H9 (cell line): Measurements from ENCODE around the gene CBX5. TPM values are rescaled to one million over a fixed set of nuclear protein-coding genes. Genes with fewer than 3 reads are reported as not detected.

Source experiments
- DNase-seq: peaks from one replicate; pipeline ENCODE4 v3.0.0-alpha.2; 2017
- H2AFZ ChIP-seq: one replicate; pipeline ENCODE4 v1.6.1; 2013; ENCODE audit warnings: mild to moderate bottlenecking, low read length, control low read depth, moderate library complexity
- H2AK5ac ChIP-seq: 2 replicates; pipeline ENCODE4 v1.6.1; 2013; ENCODE audit warnings: low read length, control low read depth, mixed read lengths; ENCODE audit not compliant: insufficient read length
- H2BK120ac ChIP-seq: one replicate; pipeline ENCODE4 v1.6.1; 2013; ENCODE audit warnings: low read depth, mild to moderate bottlenecking, low read length, control low read depth, inconsistent platforms; ENCODE audit not compliant: poor library complexity, severe bottlenecking
- H2BK12ac ChIP-seq: 2 replicates; pipeline ENCODE4 v1.6.1; 2013; ENCODE audit warnings: low read length, control low read depth, mixed read lengths, low read depth; ENCODE audit not compliant: insufficient read length
- H2BK15ac ChIP-seq: 2 replicates; pipeline ENCODE4 v1.6.1; 2013; ENCODE audit warnings: low read depth, low read length, control low read depth
- H2BK20ac ChIP-seq: one replicate; pipeline ENCODE4 v1.6.1; 2013; ENCODE audit warnings: low read depth, mild to moderate bottlenecking, low read length, control low read depth, inconsistent platforms; ENCODE audit not compliant: poor library complexity, severe bottlenecking
- H2BK5ac ChIP-seq: 2 replicates; pipeline ENCODE4 v1.6.1; 2013; ENCODE audit warnings: low read length, control low read depth, mixed read lengths; ENCODE audit not compliant: insufficient read length
- H3K14ac ChIP-seq: 2 replicates; pipeline ENCODE4 v1.6.1; 2013; ENCODE audit warnings: low read length, control low read depth; ENCODE audit not compliant: insufficient read depth
- H3K18ac ChIP-seq: 2 replicates; pipeline ENCODE4 v1.6.1; 2013; ENCODE audit warnings: low read depth, mild to moderate bottlenecking, mixed read lengths, low read length, control low read depth; ENCODE audit not compliant: insufficient read length
- H3K23ac ChIP-seq: 2 replicates; pipeline ENCODE4 v1.6.1; 2013; ENCODE audit warnings: low read length, control low read depth, mixed read lengths, low read depth; ENCODE audit not compliant: insufficient read length
- H3K23me2 ChIP-seq: 2 replicates; pipeline ENCODE4 v1.6.1; 2013; ENCODE audit warnings: low read depth, mild to moderate bottlenecking, mixed read lengths, low read length, control low read depth; ENCODE audit not compliant: insufficient read length, poor library complexity, severe bottlenecking
- H3K27ac ChIP-seq: 2 replicates; pipeline ENCODE4 v1.5.1; 2013; ENCODE audit warnings: low read length, control low read depth, mixed read lengths, low read depth; ENCODE audit not compliant: insufficient read length
- H3K27me3 ChIP-seq: 2 replicates; pipeline ENCODE4 v1.6.1; 2013; ENCODE audit warnings: low read length, control low read depth, inconsistent platforms; ENCODE audit not compliant: insufficient read depth
- H3K4ac ChIP-seq: 2 replicates; pipeline ENCODE4 v1.6.1; 2013; ENCODE audit warnings: low read depth, mild to moderate bottlenecking, control low read depth, inconsistent platforms, low read length, moderate library complexity
- H3K4me1 ChIP-seq: 2 replicates; pipeline ENCODE4 v1.6.1; 2013; ENCODE audit warnings: low read length, control low read depth, inconsistent platforms; ENCODE audit not compliant: insufficient read depth
- H3K4me2 ChIP-seq: 2 replicates; pipeline ENCODE4 v1.6.1; 2013; ENCODE audit warnings: low read length, control low read depth, mixed read lengths; ENCODE audit not compliant: insufficient read length, insufficient read depth
- H3K56ac ChIP-seq: 2 replicates; pipeline ENCODE4 v1.6.1; 2013; ENCODE audit warnings: low read depth, mild to moderate bottlenecking, mixed read lengths, low read length, control low read depth; ENCODE audit not compliant: insufficient read length
- H3K79me1 ChIP-seq: 2 replicates; pipeline ENCODE4 v1.6.1; 2013; ENCODE audit warnings: low read depth, mild to moderate bottlenecking, moderate library complexity, low read length, control low read depth, inconsistent platforms; ENCODE audit not compliant: insufficient read depth, poor library complexity, severe bottlenecking
- H3K79me2 ChIP-seq: 2 replicates; pipeline ENCODE4 v1.6.1; 2013; ENCODE audit warnings: low read length, control low read depth, inconsistent platforms; ENCODE audit not compliant: insufficient read depth
- H3K9ac ChIP-seq: 2 replicates; pipeline ENCODE4 v1.6.1; 2013; ENCODE audit warnings: low read length, control low read depth, mixed read lengths; ENCODE audit not compliant: insufficient read length; ENCODE audit errors: extremely low read depth
- H3K9me3 ChIP-seq: one replicate; pipeline ENCODE4 v1.6.1; 2013; ENCODE audit warnings: low read depth, low read length, inconsistent platforms; ENCODE audit not compliant: control insufficient read depth
- H3T11ph ChIP-seq: one replicate; pipeline ENCODE4 v1.6.1; 2013; ENCODE audit warnings: mild to moderate bottlenecking, low read length, control low read depth, inconsistent platforms
- H4K20me1 ChIP-seq: one replicate; pipeline ENCODE4 v1.6.1; 2013; ENCODE audit not compliant: control insufficient read depth, insufficient read length, insufficient read depth
- H4K5ac ChIP-seq: 2 replicates; pipeline ENCODE4 v1.6.1; 2013; ENCODE audit warnings: low read depth, mild to moderate bottlenecking, mixed read lengths, low read length, control low read depth; ENCODE audit not compliant: insufficient read length
- H4K8ac ChIP-seq: replicated peaks from 2 replicates; pipeline ENCODE4 v1.6.1; 2013; ENCODE audit warnings: low read length, control low read depth, mixed read lengths, low read depth; ENCODE audit not compliant: insufficient read length
- H4K91ac ChIP-seq: 2 replicates; pipeline ENCODE4 v1.6.1; 2013; ENCODE audit warnings: low read depth, mild to moderate bottlenecking, moderate library complexity, mixed read lengths, low read length, control low read depth; ENCODE audit not compliant: insufficient read length
- H3K27ac Mint-ChIP-seq, 3 experiments: 2 replicates in 2 of 3; 3 replicates in 1 of 3; pipeline ENCODE4 v1.8.0; 2020 to 2021; ENCODE audit warnings: mixed read lengths in 3 of 3, mild to moderate bottlenecking in 1 of 3, moderate library complexity in 1 of 3
- H3K27me3 Mint-ChIP-seq: 2 replicates; pipeline ENCODE4 v1.8.0; 2021; ENCODE audit warnings: low read depth, mild to moderate bottlenecking, moderate library complexity, mixed read lengths
- H3K36me3 Mint-ChIP-seq, 3 experiments: 2 replicates in 2 of 3; 3 replicates in 1 of 3; pipeline ENCODE4 v1.8.0; 2020 to 2021; ENCODE audit warnings: low read depth in 3 of 3, mixed read lengths in 3 of 3; ENCODE audit not compliant: insufficient read depth in 1 of 3
- H3K4me1 Mint-ChIP-seq, 2 experiments: 2 replicates each; pipeline ENCODE4 v1.8.0; 2020; ENCODE audit warnings: mixed read lengths in 2 of 2
- H3K4me3 Mint-ChIP-seq, 2 experiments: 2 replicates in 1 of 2; 3 replicates in 1 of 2; pipeline ENCODE4 v1.8.0; 2020 to 2021; ENCODE audit warnings: mild to moderate bottlenecking in 2 of 2, mixed read lengths in 2 of 2, moderate library complexity in 1 of 2
- H3K9me3 Mint-ChIP-seq, 2 experiments: 2 replicates in 1 of 2; 3 replicates in 1 of 2; pipeline ENCODE4 v1.8.0; 2020; ENCODE audit warnings: mild to moderate bottlenecking in 2 of 2, mixed read lengths in 2 of 2, moderate library complexity in 1 of 2
- CTCF ChIP-seq: fragments of 200-600 bp; sonication (generic); conservative IDR thresholded peaks from 3 replicates; pipeline ENCODE4 v1.8.0; 2021; ENCODE audit warnings: antibody characterized with exemption, mild to moderate bottlenecking
- WGBS: extraction: QIAGEN DNeasy Blood & Tissue Kit; methylation state at CpG from one replicate; pipeline ENCODE4 v1.1.7; 2013; ENCODE audit warnings: missing lambda C conversion rate, low lambda C conversion rate, mixed read lengths; ENCODE audit not compliant: insufficient read length; ENCODE audit errors: extremely low coverage; 5-methylcytosine and 5-hydroxymethylcytosine counted together
- long read RNA-seq: library from polyadenylated mRNA; unstranded; transcript quantifications from one replicate; pipeline ENCODE4 v2.0.0, GENCODE V29; 2020
- total RNA-seq: library from RNA; stranded (reverse); gene quantifications from 2 replicates; pipeline ENCODE4 v1.2.1, GENCODE V29; 2021

Gene CBX5
- total RNA-seq = 204 and 206 TPM in 2 replicates
- long read RNA-seq, full-length matches to known transcripts = 145 of 194 reads
- long read RNA-seq, partial matches to known transcripts = 5 of 194 reads
- long read RNA-seq, other reads (novel, unspliced or antisense) = 44 of 194 reads

- DNase-seq = peak; percentile 100
- Histone ChIP-seq H3K27me3 (no peaks in the 10 kb centered on the region), H3K79me2 (peaks cover 19% of the 10 kb centered on the region; the same call in 1 of the 2 replicates), H3K23me2 (peaks cover 7% of the 10 kb centered on the region), H4K5ac (peak within 1 kb of the TSS; percentile 87), H2BK120ac (peak within 1 kb of the TSS; percentile 95), H2AFZ (no peak within 1 kb of the TSS), H3K9ac (peak within 1 kb of the TSS; percentile 99), H3K4me1 (no peaks in the 10 kb centered on the region), H3K18ac (peak within 1 kb of the TSS; percentile 99), H4K20me1 (no peaks in the 10 kb centered on the region), H3K56ac (peak within 1 kb of the TSS; percentile 96), H3K4me2 (peak within 1 kb of the TSS; percentile 74), H3K4ac (peak within 1 kb of the TSS; percentile 64; the same call in 1 of the 2 replicates), H2AK5ac (peak within 1 kb of the TSS; percentile 2), H2BK5ac (peak within 1 kb of the TSS; percentile 95), H4K91ac (peak within 1 kb of the TSS; percentile 5), H3K79me1 (no peaks in the 10 kb centered on the region), H2BK12ac (no peak within 1 kb of the TSS), H2BK15ac (no peak within 1 kb of the TSS), H4K8ac (peak within 1 kb of the TSS; percentile 99), H3T11ph (peak within 1 kb of the TSS; percentile 87), H3K14ac (peak within 1 kb of the TSS; percentile 97), H3K27ac (peak within 1 kb of the TSS; percentile 92), H2BK20ac (no peak within 1 kb of the TSS), H3K23ac (peak within 1 kb of the TSS; percentile 10), H3K9me3 (no peaks in the 10 kb centered on the region)
- H3K27me3 Mint-ChIP-seq = peaks cover 3% of the 10 kb centered on the region; the same call in 1 of the 2 replicates
- H3K27ac Mint-ChIP-seq = no peak within 1 kb of the TSS
- H3K9me3 Mint-ChIP-seq = no peaks in the 10 kb centered on the region
- H3K4me3 Mint-ChIP-seq = no peak within 1 kb of the TSS
- H3K36me3 Mint-ChIP-seq = peaks cover 3 to 18% (median 5%) of the 10 kb centered on the region in 3 experiments
- WGBS = no CpG with 5 or more reads among the region's 49 CpGs
- TF ChIP-seq CTCF = no peak
- H3K4me1 Mint-ChIP-seq = peaks cover 40 to 56% of the 10 kb centered on the region in 2 experiments
Observed at GRCh38 chr12:54279632-54280467, at the start of gene CBX5. CBX5 (minus strand) TSS chr12:54280122; CDS start chr12:54257650, 22,472 bp downstream.
